SK-N-SH (cell line): Measurements from ENCODE around the gene CLN5. TPM values are rescaled to one million over a fixed set of nuclear protein-coding genes. Genes with fewer than 3 reads are reported as not detected.

Experiments
- CTCF ChIA-PET: fragments of 300-600, 350-600 bp; formaldehyde crosslinking; extraction: SDS; loops from one replicate; lab custom pipeline; 2021; lab: Yijun Ruan, JAX
- POLR2A ChIA-PET: fragments of 350-600 bp; sonication (Branson Sonifier 250); formaldehyde crosslinking; extraction: SDS; loops from one replicate; lab custom pipeline; 2020; ENCODE audit warnings: antibody characterized with exemption, inconsistent platforms; lab: Yijun Ruan, JAX
- DNase-seq: peaks from one replicate; pipeline ENCODE4 v3.0.0; 2012
- H2AFZ ChIP-seq: fragments of 200-600 bp; sonication (generic); 2 replicates; pipeline ENCODE4 v1.8.1; 2016; ENCODE audit warnings: antibody characterized with exemption, mild to moderate bottlenecking, low read depth
- H3F3A ChIP-seq: fragments of 200-600 bp; sonication (generic); replicated peaks from 2 replicates; pipeline ENCODE3; 2016; ENCODE audit warnings: antibody characterized with exemption, mild to moderate bottlenecking; ENCODE audit not compliant: insufficient read depth
- H3K27ac ChIP-seq, 2 experiments: fragments of 200-500 bp in 1 of 2; fragments of 200-600 bp in 1 of 2; sonication (Bioruptor generic) in 1 of 2; sonication (generic), shearing (Covaris generic) in 1 of 2; 2 replicates each; pipeline versions ENCODE4 v1.5.1 to v1.6.1; 2014 to 2016; ENCODE audit warnings: low read depth in 2 of 2, inconsistent platforms in 1 of 2, low read length in 1 of 2, mild to moderate bottlenecking in 1 of 2, mixed read lengths in 1 of 2
- H3K27me3 ChIP-seq: fragments of 200-600 bp; sonication (generic), shearing (Covaris generic); 2 replicates; pipeline ENCODE4 v1.6.1; 2016; ENCODE audit warnings: mixed run types; ENCODE audit not compliant: insufficient read depth
- H3K36me3 ChIP-seq, 2 experiments: fragments of 200-500 bp in 1 of 2; fragments of 200-600 bp in 1 of 2; sonication (Bioruptor generic) in 1 of 2; sonication (generic) in 1 of 2; replicated peaks in 1 of 2; 2 replicates each; pipeline versions ENCODE3 to v1.5.1; 2014 to 2016; ENCODE audit warnings: low read length in 1 of 2, mild to moderate bottlenecking in 1 of 2; ENCODE audit not compliant: insufficient read depth in 2 of 2, control insufficient read depth in 1 of 2
- H3K4me1 ChIP-seq, 2 experiments: fragments of 200-500 bp in 1 of 2; fragments of 200-600 bp in 1 of 2; sonication (Bioruptor generic) in 1 of 2; sonication (generic), shearing (Covaris generic) in 1 of 2; 2 replicates each; pipeline versions ENCODE4 v1.5.1 to v1.6.1; 2014 to 2016; ENCODE audit warnings: low read depth in 1 of 2, low read length in 1 of 2, mixed run types in 1 of 2; ENCODE audit not compliant: insufficient read depth in 2 of 2, control insufficient read depth in 1 of 2
- H3K4me2 ChIP-seq: fragments of 200-600 bp; sonication (generic), shearing (Covaris generic); 2 replicates; pipeline ENCODE4 v1.6.1; 2017; ENCODE audit warnings: mixed run types
- H3K4me3 ChIP-seq, 2 experiments: fragments of 200-500 bp in 1 of 2; fragments of 200-600 bp in 1 of 2; sonication (Bioruptor generic) in 1 of 2; sonication (generic), shearing (Covaris generic) in 1 of 2; 2 replicates each; pipeline versions ENCODE4 v1.5.1 to v1.8.1; 2014 to 2016; ENCODE audit warnings: low read depth in 2 of 2, inconsistent platforms in 1 of 2, low read length in 1 of 2, mild to moderate bottlenecking in 1 of 2, mixed read lengths in 1 of 2, moderate library complexity in 1 of 2
- H3K79me2 ChIP-seq: fragments of 200-600 bp; sonication (generic); 2 replicates; pipeline ENCODE4 v1.8.1; 2017; ENCODE audit warnings: mild to moderate bottlenecking; ENCODE audit not compliant: insufficient read depth
- H3K9ac ChIP-seq: fragments of 200-600 bp; sonication (generic); 2 replicates; pipeline ENCODE4 v1.6.1; 2017; ENCODE audit warnings: mixed run types
- H3K9me2 ChIP-seq: fragments of 200-600 bp; sonication (generic); 2 replicates; pipeline ENCODE4 v1.6.1; 2017; ENCODE audit warnings: mixed run types
- H3K9me3 ChIP-seq: fragments of 200-600 bp; sonication (generic); 2 replicates; pipeline ENCODE4 v1.6.1; 2017; ENCODE audit warnings: mixed run types, mild to moderate bottlenecking, moderate library complexity
- H4K20me1 ChIP-seq: fragments of 200-600 bp; sonication (generic); 2 replicates; pipeline ENCODE4 v1.6.1; 2017; ENCODE audit warnings: mild to moderate bottlenecking, mixed run types; ENCODE audit not compliant: insufficient read depth
- FOSL2 ChIP-seq: IDR thresholded peaks from 2 replicates; pipeline ENCODE4 v1.4.0; 2012; ENCODE audit warnings: low read depth, mild to moderate bottlenecking, moderate library complexity, borderline replicate concordance
- MEF2A ChIP-seq: IDR thresholded peaks from 2 replicates; pipeline ENCODE4 v1.4.0; 2012; ENCODE audit warnings: low read depth, borderline replicate concordance
- MXI1 ChIP-seq: IDR thresholded peaks from 2 replicates; pipeline ENCODE4 v1.6.1; 2012; ENCODE audit warnings: mild to moderate bottlenecking, low read depth, low read length, improper control_type of control experiment
- NRF1 ChIP-seq: IDR thresholded peaks from 2 replicates; pipeline ENCODE4 v1.6.1; 2012; ENCODE audit warnings: low read depth, mild to moderate bottlenecking, low read length
- RFX5 ChIP-seq: IDR thresholded peaks from 2 replicates; pipeline ENCODE4 v1.6.1; 2012; ENCODE audit warnings: mild to moderate bottlenecking, improper control_type of control experiment, low read length
- SMC3 ChIP-seq: IDR thresholded peaks from 2 replicates; pipeline ENCODE4 v1.6.1; 2012; ENCODE audit warnings: low read depth, low read length, improper control_type of control experiment
- YY1 ChIP-seq: IDR thresholded peaks from 2 replicates; pipeline ENCODE4 v1.4.0; 2012; ENCODE audit warnings: low read depth, mild to moderate bottlenecking
- WGBS: methylation state at CpG from one replicate; pipeline ENCODE4 v1.1.6; 2017; ENCODE audit warnings: low lambda C conversion rate; 5-methylcytosine and 5-hydroxymethylcytosine counted together
- polyA plus RNA-seq, 3 experiments: library from polyadenylated mRNA; depleted of rRNA; stranded (reverse); fragments of >200 nt; gene quantifications; 2 replicates each; pipeline ENCODE4 v1.2.3, GENCODE V29; 2012
- TF ChIP-seq, protein P1 (sequence below): IDR thresholded peaks from 2 replicates; pipeline ENCODE4 v1.4.0; 2012; ENCODE audit warnings: low read depth, borderline replicate concordance
- TF ChIP-seq, protein P2 (sequence below): fragments of 150-350 bp; IDR thresholded peaks from 2 replicates; pipeline ENCODE4 v1.6.1; 2017; ENCODE audit warnings: antibody characterized with exemption, low read length, low read depth, borderline replicate concordance
- TF ChIP-seq, protein P3 (sequence below): fragments of 150-350 bp; IDR thresholded peaks from 2 replicates; pipeline ENCODE4 v1.6.1; 2016; ENCODE audit warnings: mild to moderate bottlenecking, low read depth, low read length
- TF ChIP-seq, protein P4 (sequence below): IDR thresholded peaks from 2 replicates; pipeline ENCODE4; 2012

Gene CLN5
- polyA plus RNA-seq, 1 of the 3 experiments (the other 2 are of a cell fraction) = 11.6 TPM

DNA sequence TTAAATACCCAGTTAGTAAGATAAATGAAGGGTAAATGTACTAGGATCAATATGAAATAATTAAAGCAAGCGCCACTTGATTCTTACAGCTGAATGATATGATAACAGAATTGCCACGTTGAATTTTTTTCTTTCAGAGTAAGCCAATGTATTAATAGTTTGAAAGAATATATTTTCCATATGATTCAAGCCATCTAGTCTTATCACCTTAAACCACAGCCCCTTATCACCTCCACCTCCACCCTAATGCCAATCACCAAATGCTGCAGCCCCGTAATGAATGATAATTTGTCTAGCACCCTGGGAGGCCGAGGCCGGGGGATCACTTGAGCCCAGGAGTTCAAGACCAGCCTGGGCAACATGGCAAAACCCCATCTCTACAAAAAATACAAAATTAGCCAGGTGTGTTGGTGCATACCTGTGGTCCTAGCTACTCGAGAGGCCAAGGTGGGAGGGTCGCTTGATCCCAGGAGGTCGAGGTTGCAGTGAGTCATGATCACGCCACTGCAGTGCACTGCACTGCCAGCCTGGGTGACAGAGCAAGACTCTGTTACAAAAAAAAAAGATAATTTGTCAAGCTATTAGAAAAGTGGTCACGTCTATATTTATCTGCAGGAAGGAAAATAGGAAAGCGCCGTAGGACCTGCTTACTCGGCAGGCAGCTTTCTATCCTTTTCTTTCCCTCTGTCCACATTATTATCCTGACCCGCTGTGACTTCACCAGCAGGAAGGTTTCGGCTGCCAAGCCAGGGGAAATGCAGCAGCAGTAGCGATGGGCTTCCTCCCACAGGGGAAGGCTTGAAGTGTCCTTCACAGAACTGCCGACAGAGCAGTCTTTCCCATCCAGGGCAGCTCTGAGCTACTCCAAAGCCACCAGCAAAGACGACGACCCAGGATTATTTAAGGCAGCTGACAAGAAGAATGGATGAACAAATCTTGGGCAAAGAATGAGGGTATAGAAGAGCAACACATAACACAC lies 19.7 kb upstream of the CLN5 start:
- Histone ChIP-seq H3K36me3 (no peaks in the 10 kb centered on the region), H3K27me3 (peaks cover 7% of the 10 kb centered on the region; the same call in 1 of the 2 replicates), H3K79me2 (no peaks in the 10 kb centered on the region), H3K9me2 (no peaks in the 10 kb centered on the region), H3K4me1 (peaks cover 0 to 2% of the 10 kb centered on the region in 2 experiments; a peak in 1 of 4 replicates), H4K20me1 (no peaks in the 10 kb centered on the region), H2AFZ (no peak overlapping the region), H3K9me3 (no peaks in the 10 kb centered on the region), H3K9ac (no peak overlapping the region), H3K27ac (no peak overlapping the region), H3K4me3 (no peak overlapping the region), H3K4me2 (no peak overlapping the region), H3F3A (no peaks in the 10 kb centered on the region)
- ChIA-PET POLR2A (no interaction called here), CTCF (interaction anchor here (1.0 to 5.1 kb wide), 4 partner anchors 7 to 1299 kb away, joined by 3 to 34 read pairs (median 3); no protein-coding TSS in a partner anchor)
- WGBS = 74% methylated on average over 19 of the region's 19 CpGs
- no peak for DNase-seq
- TF ChIP-seq, protein P1, sequence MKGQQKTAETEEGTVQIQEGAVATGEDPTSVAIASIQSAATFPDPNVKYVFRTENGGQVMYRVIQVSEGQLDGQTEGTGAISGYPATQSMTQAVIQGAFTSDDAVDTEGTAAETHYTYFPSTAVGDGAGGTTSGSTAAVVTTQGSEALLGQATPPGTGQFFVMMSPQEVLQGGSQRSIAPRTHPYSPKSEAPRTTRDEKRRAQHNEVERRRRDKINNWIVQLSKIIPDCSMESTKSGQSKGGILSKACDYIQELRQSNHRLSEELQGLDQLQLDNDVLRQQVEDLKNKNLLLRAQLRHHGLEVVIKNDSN = no peak
- TF ChIP-seq YY1 = no peak
- no peak for TF ChIP-seq NRF1
- no peak for TF ChIP-seq MEF2A
- TF ChIP-seq, protein P2, sequence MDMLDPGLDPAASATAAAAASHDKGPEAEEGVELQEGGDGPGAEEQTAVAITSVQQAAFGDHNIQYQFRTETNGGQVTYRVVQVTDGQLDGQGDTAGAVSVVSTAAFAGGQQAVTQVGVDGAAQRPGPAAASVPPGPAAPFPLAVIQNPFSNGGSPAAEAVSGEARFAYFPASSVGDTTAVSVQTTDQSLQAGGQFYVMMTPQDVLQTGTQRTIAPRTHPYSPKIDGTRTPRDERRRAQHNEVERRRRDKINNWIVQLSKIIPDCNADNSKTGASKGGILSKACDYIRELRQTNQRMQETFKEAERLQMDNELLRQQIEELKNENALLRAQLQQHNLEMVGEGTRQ = no peak
- TF ChIP-seq RFX5 = no peak
- no peak for TF ChIP-seq MXI1
- TF ChIP-seq FOSL2 = no peak
- TF ChIP-seq SMC3 = no peak
- TF ChIP-seq, protein P3, sequence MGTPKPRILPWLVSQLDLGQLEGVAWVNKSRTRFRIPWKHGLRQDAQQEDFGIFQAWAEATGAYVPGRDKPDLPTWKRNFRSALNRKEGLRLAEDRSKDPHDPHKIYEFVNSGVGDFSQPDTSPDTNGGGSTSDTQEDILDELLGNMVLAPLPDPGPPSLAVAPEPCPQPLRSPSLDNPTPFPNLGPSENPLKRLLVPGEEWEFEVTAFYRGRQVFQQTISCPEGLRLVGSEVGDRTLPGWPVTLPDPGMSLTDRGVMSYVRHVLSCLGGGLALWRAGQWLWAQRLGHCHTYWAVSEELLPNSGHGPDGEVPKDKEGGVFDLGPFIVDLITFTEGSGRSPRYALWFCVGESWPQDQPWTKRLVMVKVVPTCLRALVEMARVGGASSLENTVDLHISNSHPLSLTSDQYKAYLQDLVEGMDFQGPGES = no peak
- TF ChIP-seq, protein P4, sequence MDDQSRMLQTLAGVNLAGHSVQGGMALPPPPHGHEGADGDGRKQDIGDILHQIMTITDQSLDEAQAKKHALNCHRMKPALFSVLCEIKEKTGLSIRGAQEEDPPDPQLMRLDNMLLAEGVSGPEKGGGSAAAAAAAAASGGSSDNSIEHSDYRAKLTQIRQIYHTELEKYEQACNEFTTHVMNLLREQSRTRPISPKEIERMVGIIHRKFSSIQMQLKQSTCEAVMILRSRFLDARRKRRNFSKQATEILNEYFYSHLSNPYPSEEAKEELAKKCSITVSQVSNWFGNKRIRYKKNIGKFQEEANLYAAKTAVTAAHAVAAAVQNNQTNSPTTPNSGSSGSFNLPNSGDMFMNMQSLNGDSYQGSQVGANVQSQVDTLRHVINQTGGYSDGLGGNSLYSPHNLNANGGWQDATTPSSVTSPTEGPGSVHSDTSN = no peak
